EL (cell line): ENCODE results near the gene VAMP2.

Source experiments
- DNase-seq: peaks from one replicate; pipeline ENCODE4 v3.0.0-alpha.2; 2016

The VAMP2 gene

GRCh38 chr17:8121407-8121680, 41.4 kb downstream of the VAMP2 start:
- no peak for DNase-seq

DNA sequence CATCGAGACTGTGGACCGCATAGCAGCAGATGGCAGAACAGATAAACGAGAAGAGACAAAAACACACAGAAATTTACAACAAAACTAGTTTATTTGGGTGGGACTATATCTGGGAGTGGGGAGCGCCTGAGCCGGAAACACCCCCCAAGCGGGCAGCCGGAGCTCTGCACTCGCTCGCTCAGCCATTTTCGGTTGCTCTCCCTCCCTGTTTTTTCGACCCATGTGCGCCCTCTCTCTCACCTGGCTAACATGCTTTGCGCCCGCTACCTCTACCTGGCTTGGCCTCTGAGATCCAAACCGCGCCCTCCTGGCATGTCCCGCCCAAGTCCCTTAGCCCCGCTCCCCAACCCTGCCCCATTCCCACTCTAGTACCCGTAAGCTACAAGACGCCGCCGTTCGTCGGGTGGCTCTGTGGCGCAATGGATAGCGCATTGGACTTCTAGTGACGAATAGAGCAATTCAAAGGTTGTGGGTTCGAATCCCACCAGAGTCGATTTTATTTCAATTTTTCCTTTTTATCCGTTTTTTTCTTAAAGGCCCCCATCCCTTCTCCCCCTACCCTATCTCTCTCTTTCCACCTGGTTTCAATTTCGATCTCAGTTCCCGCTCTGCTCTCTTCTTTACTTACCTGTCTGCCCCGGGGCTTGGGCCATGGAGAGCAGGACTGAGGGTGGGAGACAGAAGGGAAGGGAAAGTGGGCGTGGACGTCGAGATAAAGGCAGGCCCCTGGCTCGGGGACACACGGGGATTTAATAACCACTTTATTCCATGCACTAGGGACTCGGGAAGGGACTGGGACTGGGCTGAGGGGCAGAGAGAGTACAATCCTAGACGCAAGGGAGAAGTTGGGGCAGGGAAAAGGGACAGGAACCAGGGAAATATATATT, 42.0 kb downstream of the VAMP2 start:
- peak; percentile 85 for DNase-seq

DNA sequence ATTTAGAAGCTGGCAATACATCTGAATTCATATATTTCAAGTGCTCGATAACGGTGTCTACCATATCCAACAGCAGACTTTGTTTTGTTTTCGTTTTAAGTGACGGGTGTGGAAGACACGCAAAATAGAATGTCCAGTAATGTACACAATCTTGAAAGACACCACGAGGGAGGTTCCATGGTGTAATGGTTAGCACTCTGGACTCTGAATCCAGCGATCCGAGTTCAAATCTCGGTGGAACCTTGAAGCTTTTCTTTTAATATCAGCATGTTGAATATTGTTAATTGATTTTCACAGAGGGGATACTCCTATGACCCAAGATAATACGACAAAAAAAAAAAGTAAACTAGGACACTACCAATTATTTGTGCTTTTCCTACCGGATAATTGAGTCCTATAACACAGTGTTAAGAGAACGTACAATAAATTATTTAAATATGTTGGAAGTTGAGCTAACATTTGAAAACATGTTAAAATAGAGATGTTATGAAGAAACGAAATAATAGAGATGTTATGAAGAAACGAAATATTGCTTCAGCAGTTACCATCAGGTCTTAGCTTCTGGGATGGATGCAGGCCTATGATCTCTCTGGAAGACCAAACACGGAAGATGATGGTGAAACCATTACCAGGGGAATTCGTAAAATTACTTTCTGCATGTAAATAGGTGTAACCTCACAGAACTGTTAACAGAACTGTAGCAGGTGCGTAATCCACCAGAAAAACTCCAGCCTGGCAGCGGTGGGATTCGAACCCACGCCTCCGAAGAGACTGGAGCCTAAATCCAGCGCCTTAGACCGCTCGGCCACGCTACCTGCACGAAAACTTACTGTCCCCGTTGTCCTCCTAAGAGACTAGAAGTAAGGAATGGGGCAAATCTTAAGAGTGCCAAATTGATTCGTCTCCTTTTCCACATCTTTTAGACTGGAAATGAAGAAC, 42.9 kb downstream of the VAMP2 start:
- DNase-seq: peak; percentile 93

GRCh38 chr17:8118769-8119580, 43.8 kb downstream of the VAMP2 start:
- DNase-seq: peak; percentile 87

DNA sequence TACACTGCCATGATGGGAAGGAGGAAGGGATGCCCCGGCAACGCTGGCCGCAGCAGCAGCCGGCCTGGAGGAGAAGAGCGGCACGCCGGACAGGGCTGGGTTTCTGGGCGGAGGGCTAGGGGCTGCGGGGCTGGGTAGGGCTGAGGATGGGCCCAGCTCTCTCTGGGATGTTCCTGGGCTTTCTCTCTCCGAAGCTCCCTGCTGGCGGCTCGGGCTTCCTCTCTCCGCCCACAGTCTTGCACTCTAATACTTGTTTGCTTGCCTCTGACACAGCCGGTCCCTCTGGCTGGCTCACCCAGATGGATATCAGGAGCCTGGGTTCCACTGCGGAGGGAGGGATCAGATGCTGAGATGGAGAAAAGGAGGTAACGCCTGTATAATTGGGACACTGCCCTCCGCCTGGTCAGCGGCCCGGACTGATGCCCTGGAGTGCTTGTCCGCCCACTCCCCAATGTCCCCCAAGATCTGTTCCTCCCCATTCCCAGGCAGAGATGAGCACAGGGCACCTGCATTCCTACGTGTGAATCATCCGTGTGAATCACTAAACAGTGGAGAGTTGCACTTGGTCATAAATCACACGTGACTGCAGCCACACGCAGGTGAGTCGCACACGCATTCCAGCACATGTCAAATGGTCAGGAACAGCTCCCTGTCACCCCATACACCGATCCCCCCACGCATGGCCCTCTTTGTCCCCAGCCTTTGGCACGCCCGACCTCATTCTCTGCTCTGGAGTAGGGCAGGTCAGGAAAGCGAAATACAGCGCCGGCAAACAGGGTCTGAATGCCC, 44.6 kb downstream of the VAMP2 start, which contains the start of gene ALOXE3:
TSS of gene ALOXE3 (minus strand) at position 535 of the 789 bp plus-strand sequence. CDS start at position 11, 524 bp downstream.
- peak; percentile 77 for DNase-seq

DNA sequence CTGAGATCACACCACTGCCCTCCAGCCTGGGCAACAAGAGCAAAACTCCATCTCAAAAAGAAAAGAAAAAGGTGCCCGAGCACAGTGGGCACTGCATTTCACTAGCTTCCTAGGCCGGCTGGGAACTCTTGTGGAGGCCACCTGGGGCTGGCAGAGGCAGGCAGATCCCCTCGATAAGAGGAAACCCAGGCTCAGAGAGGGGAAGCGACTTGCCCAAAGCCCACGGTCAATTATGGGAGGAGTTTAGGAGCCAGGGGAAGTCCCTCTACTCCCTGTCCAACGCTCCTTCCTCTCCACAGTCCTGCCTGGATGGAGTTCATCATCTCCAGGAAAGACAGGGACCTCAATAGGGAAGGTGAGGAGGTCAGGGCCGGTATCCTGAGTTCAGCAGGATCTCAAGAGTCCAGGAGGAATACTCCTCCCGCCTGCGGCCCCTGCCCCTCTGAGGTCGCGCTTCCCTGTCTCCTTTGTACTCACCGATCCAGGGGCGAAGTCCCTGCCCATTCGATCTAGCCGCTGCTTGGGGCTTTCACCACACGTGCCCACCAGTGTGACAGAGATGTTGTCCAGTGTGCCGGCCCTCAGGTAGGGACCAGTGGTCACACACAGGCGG, 45.3 kb downstream of the VAMP2 start:
- DNase-seq: peak; percentile 18

DNA sequence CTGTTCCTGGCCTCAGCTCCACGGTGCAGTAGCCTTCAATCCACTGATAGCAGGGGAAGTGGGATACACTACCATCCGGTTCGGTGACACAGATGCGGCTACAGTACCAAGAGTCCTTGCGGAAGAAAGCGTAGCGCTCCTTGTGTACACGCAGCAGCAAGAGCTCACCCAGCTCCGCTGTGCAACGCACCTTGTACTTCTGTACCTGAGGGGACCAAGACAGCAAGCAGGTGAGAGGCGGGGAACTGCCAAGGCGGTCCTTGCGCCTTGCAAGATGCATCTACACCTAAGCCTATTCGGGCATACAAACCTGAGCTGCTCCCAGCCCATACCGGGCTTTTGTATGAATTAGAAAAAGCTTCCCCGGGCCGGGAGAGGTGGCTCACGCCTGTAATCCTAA, 46.0 kb downstream of the VAMP2 start:
- no peak for DNase-seq

DNA sequence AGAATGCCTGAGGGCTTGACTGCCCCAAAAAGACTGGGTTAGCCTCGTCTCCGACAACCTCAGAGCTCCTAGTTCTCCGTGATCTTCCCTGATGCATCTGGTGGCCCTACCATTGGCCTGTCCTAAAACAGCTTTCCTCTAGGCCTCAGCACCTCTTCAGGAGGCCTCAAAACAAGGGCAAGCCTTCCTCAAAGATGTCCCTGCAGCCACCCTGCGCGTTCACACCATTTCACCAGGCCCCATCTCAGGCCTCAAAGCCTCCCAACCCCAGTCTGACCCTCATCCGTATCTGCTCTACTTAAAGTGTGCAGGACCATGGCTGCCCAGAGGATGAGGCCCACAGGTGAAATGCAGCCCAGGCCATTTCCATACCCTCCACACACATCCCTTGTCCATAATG, 51.8 kb downstream of the VAMP2 start:
- no peak for DNase-seq

DNA sequence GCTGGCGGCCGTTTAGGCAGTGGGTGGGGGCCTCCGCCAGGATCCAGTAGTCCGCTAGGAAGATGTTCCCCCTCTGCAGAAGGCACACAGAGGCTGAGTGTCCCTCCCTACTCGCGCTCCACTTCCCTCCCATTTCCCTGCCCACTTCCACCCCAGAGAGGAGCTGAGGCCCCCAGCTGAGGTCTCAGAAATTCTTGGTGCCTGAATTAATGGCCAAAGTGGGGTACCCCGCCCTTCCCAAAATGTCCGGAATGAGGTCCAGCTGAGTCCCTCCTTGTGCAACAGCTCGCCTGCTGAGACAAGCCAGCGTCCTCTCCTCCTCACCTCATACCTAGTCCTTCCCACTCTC, 52.3 kb downstream of the VAMP2 start:
- DNase-seq: no peak

DNA sequence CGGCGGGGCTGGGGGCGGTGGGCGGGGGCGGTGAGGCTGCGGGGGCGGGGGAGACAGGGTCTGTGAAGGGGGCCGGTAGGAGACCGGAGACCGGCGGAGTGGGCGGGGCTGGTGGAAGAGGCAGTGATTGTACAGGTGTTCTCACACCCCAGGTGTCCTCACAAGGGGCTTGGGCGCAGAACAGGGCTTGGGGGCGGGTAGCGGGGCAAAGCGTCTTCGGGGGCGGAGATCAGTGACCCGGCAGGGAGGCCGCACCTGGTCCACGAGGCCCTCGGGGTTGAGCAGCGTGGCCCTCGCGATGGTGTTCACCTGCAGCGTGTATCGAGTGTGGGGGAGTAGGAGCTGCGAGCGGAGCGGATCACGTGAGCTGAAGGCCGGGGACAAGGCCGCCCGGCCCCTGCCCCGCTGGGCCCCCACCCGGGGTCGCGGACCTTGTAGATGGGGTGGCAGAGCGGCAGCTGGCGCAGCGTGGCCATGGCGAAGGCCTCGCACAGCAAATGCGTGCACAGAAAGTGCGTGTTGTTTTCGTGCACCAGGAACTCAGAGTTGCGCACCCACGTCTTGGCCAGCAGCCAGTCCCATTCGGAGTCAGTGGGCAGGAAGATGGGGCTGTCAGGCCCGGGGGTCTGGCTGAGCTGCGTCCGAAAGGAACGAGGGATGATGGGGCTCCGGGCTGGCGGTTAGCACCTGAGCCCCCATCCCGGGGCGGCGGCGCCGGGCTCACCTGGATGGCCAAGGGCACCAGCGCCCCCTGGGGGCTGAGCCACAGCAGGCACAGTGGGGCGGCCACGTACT, 52.9 kb downstream of the VAMP2 start:
- peak; percentile 27 for DNase-seq
